Stimulated activated CD8-positive, alpha-beta memory T cell treated with anti-CD3 and anti-CD28 coated beads, Interleukin-7, amount 100 ng/mL, for 4 hours (primary cell): ENCODE results near the gene HEBP1.

Experiments
- DNase-seq, 2 donors: peaks; one replicate each; pipeline ENCODE4 v3.0.0-alpha.2; 2020; ENCODE audit warnings: low read depth in 2 of 2

Gene HEBP1

GRCh38 chr12:13023811-13024530, 23.9 kb upstream of the HEBP1 start:
- no peak for DNase-seq

GRCh38 chr12:13022851-13023271, 22.8 kb upstream of the HEBP1 start:
- DNase-seq = no peak

- no peak for DNase-seq
Measured at GRCh38 chr12:13011098-13011497, 11.0 kb upstream of the HEBP1 start.

- no peak for DNase-seq
Measured at GRCh38 chr12:13008741-13009380, 8.8 kb upstream of the HEBP1 start.

GRCh38 chr12:13007496-13008233, 7.6 kb upstream of the HEBP1 start:
- DNase-seq = no peak

- no peak for DNase-seq
Measured at GRCh38 chr12:13005649-13006048, 5.6 kb upstream of the HEBP1 start.

GRCh38 chr12:13004986-13005385, 4.9 kb upstream of the HEBP1 start:
- DNase-seq = no peak

GRCh38 chr12:13004361-13004760, 4.3 kb upstream of the HEBP1 start:
- DNase-seq = no peak

GRCh38 chr12:13002301-13003097, 2.4 kb upstream of the HEBP1 start:
- no peak for DNase-seq

- DNase-seq = no peak
Measured at GRCh38 chr12:13001775-13002040, 1.6 kb upstream of the HEBP1 start.

- peak in 1 of 2 donors; percentile 26 for DNase-seq
Measured at GRCh38 chr12:13000925-13001774, 1.1 kb upstream of the HEBP1 start.

GRCh38 chr12:13000616-13000924, 505 bp upstream of the HEBP1 start:
- DNase-seq = no peak

GRCh38 chr12:12999271-12999958, 650 bp downstream of the HEBP1 start:
- DNase-seq = no peak

GRCh38 chr12:12998248-12998647, 1.8 kb downstream of the HEBP1 start:
- DNase-seq = no peak

- DNase-seq = no peak
Measured at GRCh38 chr12:12997734-12998133, 2.3 kb downstream of the HEBP1 start.

- no peak for DNase-seq
Measured at GRCh38 chr12:12997156-12997555, 2.9 kb downstream of the HEBP1 start.

GRCh38 chr12:12996209-12996608, 3.9 kb downstream of the HEBP1 start:
- no peak for DNase-seq

- no peak for DNase-seq
Measured at GRCh38 chr12:12995088-12995487, 5.0 kb downstream of the HEBP1 start.

GRCh38 chr12:12993367-12993766, 6.7 kb downstream of the HEBP1 start:
- no peak for DNase-seq

- DNase-seq = no peak
Measured at GRCh38 chr12:12992418-12993130, 7.5 kb downstream of the HEBP1 start.
